Activated T-helper 9 cell treated with anti-CD3 and anti-CD28 coated beads, Interleukin-2, amount 50 U/mL, for 16 hours (primary cell): ENCODE measurements around the gene MPDZ.

ENCODE experiments used
- DNase-seq: peaks from one replicate; pipeline ENCODE4 v3.0.0-alpha.2; 2020; ENCODE audit warnings: low read depth

Gene MPDZ, protein sequence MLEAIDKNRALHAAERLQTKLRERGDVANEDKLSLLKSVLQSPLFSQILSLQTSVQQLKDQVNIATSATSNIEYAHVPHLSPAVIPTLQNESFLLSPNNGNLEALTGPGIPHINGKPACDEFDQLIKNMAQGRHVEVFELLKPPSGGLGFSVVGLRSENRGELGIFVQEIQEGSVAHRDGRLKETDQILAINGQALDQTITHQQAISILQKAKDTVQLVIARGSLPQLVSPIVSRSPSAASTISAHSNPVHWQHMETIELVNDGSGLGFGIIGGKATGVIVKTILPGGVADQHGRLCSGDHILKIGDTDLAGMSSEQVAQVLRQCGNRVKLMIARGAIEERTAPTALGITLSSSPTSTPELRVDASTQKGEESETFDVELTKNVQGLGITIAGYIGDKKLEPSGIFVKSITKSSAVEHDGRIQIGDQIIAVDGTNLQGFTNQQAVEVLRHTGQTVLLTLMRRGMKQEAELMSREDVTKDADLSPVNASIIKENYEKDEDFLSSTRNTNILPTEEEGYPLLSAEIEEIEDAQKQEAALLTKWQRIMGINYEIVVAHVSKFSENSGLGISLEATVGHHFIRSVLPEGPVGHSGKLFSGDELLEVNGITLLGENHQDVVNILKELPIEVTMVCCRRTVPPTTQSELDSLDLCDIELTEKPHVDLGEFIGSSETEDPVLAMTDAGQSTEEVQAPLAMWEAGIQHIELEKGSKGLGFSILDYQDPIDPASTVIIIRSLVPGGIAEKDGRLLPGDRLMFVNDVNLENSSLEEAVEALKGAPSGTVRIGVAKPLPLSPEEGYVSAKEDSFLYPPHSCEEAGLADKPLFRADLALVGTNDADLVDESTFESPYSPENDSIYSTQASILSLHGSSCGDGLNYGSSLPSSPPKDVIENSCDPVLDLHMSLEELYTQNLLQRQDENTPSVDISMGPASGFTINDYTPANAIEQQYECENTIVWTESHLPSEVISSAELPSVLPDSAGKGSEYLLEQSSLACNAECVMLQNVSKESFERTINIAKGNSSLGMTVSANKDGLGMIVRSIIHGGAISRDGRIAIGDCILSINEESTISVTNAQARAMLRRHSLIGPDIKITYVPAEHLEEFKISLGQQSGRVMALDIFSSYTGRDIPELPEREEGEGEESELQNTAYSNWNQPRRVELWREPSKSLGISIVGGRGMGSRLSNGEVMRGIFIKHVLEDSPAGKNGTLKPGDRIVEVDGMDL (N-terminal part only)

DNA sequence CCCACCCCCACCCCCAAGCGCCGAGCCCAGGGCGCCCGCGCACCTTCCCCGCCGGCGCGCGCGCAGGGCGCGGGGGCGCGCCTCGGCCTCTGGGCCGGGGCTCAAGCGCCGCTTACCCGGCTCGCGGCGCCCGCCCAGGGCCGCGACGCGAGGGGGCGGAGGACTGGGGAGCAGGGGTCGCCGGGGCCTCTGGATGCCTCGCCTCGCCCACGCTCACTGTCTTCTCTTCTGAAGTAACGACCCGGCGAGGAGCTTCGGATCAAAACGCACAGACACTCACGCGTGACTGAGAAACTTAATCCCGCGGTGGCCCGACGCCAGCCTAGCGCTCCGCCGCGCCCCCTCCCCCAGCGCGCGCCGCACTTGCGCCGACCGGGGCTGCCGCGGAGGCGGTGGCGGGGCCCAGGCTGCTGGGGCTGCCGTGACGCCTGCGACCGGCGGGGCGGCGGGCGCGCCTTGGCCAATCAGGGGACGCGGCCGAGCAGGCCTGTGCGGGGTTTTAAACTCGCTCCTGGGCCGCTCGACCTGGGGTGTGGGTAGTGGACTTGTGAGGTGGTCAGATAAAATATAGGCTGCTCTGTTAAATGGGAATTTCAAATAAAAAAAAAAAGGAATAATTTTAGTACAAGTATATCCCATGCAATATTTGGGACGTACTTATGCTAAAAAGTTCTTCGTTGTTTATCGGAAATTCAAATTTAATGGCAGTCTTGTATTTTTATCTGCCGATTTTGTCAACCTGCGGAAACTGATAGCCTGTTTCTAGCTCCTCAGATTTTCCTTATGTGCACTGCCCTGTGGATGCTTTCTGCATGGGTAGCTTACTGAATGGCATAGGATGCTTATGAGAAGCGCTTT, at the start of gene MPDZ:
Gene MPDZ, minus strand, starts transcription at position 409 of the 858 bp plus-strand sequence. CDS start 29,377 bp downstream, outside the sequence.
- no peak for DNase-seq

DNA sequence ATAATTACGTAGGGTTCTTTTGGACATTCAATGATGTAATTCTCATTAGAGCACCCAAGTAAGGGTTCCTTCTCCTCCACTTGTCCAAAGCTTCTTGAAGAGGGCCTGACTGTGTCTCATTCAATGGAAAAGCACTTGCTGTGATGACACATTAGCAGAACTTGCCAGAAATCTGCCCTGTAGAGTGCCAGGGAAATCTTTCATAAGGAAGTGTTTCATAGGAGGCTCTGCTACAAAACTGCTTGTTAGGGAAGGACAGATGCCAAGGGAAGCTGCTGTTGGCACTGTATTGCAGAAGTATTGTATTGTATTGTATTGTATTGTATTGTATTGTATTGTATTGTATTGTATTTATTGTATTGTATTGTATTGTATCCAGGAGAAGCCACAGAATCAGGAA, 45.5 kb upstream of the MPDZ start:
- DNase-seq = no peak

DNA sequence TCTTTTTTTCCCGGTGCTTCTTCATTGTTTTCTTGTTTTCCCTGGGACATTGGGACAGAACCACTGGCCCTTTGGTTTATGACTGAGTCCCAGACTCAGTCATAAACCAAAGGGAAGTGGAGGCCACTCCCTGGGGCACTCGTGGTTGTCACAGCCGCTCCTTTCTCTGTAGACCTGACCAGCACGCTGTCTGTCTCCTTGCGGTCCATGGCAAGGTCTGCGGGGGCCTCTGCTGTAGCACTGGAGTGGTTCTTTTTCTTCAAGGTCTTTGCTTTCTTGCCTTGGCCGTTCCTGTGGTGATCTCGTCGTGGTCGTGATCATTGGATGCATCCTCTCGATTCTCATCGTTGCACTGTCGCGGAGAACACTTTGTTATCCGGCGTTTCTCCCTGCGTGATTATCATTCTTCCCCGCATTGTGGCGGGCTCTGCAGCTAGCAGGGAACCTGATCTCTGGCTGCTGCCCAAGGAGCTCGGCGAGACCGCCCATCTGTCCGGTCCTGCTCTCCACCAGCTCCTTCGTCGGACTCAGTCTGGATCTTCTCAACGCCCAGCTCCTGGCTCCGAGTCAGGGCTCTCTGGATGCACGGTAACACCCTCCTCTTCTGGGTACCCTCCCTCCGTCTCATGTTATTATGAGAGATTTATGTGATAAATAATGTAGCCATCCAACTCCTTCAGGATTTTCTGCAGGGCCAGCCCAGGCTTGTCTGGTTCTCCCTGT, 43.5 kb upstream of the MPDZ start:
- DNase-seq = no peak

DNA sequence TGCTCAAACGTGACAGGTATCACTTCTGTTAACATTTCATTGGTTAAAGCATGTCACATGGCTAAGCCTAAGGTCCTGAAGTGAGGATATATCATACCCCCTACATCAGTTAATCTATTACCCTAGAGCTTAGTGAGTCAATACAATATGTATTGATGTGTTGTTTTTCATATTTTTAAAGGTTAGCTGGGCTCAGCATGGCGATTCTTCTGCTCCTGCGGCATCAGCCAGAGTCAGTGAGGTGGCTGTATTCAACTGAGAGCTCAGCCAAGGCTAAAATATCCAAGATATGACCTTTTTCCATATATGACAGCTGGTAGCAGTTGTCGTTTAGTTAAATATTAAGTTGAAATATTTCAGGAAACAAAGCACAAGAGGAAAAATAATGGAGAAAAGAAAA, 38.5 kb upstream of the MPDZ start:
- no peak for DNase-seq

DNA sequence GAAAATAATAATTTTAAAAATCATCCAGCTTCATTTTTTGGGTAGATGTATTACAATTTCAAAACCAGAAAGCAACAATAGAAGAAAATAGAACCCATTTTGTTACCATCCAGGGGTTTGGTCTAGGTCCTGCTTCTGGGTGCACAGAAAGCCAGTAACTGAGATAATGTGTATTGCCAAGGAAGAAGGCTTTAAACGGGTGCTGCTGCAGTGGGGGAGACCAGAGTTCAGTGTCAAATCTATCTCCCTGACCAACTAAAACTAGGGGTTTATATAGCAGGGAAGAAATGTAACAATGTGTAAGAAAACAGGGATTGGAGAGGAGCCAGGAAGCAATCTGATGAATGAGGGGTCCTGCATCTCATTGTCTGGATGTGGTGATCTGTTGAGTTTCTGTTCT, 17.5 kb upstream of the MPDZ start:
- no peak for DNase-seq

DNA sequence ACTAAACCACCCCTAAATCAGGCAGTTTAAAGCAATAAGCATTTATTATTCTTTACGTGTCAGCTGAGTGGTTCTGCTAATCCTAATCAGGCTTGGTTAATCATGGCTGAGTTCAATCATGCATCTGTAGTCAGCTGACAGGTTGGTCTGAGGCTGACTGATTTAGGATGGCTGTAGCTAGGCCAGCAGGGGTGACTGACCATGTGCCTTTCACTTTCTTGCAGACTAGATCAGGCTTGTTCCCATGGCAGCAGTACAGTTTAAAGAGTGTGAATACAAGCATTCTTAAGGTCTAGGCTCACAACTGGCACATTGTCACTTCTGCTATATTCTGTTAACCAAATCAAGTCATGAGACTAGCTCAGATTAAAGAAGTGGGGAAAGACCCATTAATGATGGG, 16.1 kb upstream of the MPDZ start:
- no peak for DNase-seq

DNA sequence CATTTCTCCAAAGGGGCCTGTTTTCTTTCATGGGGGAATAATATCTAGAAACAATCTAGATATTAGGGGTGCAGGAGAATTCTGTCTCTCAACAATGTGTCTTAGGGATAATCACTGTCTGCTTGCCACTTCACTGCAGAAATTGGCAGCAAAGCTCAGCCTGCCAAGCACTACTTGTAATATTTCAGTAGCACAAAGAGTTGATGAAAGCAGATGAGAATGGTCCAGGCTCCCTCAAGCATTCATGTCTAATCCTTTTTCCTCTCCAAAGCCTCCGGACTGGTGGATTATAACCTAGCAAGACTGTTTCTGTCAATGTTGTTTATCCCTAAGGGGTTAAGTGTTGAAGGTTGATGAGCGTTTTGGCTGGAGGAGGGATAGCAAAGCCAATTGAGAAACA, 13.3 kb upstream of the MPDZ start:
- no peak for DNase-seq

DNA sequence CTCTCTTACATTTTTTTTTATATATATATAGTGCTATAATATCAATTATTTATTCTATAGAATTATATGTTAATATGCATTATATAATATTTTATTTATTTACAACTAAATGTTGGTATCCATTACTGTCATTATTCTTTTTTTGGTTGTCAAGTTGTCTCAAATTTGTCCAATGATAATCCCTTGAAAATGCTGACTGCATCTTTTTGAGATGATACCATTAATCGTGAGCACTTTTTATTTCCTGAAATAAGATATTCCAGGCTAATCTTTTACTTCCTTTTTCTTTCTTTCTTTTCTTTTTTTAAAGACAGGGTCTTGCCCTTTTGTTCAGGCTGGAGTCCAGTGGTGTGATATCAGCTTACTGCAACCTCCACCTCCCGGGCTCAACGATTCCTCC, 12.7 kb upstream of the MPDZ start:
- no peak for DNase-seq

DNA sequence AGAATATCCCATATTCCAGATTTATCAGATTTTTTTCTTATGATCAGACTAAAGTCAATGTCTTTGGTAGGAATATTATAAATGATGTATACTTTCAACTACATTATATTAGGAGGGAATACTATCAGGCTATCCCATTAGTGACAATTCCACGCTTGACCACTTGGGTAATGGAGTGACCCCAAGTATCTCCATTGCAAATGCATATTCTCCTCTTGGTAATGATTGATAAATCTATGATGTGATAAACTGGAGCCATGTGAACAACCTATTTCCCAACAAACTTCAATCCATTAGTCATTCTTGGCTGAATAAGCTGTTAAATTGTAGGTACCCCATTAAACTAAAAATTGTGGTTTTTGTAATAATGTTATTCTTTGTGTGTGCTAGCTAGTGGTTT, 12.2 kb upstream of the MPDZ start:
- no peak for DNase-seq

DNA sequence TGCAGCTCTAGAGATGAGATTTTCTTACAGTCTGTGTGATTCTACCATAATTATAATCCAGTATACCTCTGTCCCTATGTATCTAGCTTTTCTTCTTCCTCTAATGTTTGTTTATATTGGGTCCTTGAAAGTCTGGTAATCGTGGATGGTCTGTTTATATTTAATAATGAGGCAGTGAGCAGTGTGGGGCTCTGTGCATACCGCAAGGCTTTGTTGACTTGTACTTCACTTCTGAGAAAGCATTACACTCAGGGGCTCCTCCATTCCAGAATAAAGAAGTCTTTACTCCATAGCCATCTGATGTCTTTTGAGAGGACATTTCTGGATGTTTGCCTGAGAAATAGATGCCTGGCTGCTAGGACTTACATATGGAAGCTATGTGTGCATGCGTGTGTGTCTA, 4.5 kb upstream of the MPDZ start:
- DNase-seq = no peak

DNA sequence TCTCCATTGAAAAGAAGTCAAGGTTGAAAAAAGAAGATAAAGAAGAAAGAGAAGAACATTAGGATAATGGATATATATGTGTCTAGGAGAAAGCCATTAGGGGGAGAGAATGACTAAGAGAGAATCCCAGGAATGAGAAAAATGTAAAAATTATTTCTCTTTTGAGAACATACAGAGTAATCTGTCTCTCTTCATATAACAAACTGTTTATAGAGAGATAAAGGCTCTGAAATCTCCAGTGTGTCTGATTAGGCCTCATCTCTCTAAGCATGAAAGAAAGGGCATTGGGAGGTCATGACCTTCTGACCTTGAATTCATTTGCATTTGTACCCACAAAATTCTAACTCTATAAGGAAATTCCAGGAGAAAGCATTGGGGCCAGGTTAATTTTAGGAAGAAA, 3.5 kb upstream of the MPDZ start:
- DNase-seq = no peak

DNA sequence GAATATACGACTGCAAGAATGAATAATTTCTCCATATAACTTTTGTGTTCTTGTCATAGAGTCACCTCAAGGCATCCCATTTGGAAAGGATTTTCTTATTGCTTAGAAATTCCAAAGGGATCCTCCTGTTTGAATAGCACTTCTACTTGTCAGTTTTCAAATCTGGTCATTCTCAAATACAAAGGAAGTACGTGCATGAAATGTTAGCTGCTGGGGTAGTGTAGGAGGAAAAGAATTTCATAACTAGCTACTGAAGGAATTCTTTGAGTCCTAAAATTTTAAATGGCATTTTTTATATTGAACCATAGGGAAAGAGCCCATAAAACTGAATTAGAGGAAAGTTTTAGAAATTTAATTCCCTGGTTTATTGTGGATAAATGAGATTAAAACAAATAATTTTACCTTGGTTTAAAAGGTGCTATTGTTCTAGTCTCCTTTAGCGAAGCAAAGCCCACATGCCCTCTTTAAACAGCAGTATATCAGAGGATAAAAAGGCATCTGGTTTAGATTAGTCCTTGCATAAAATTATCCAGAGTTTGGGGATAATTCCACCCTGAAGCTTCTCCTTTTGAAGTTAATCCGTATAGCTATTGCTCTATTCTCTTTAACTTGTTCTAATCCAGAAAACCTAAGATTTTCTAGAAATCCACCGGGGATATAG, 2.0 kb upstream of the MPDZ start:
- DNase-seq = no peak

DNA sequence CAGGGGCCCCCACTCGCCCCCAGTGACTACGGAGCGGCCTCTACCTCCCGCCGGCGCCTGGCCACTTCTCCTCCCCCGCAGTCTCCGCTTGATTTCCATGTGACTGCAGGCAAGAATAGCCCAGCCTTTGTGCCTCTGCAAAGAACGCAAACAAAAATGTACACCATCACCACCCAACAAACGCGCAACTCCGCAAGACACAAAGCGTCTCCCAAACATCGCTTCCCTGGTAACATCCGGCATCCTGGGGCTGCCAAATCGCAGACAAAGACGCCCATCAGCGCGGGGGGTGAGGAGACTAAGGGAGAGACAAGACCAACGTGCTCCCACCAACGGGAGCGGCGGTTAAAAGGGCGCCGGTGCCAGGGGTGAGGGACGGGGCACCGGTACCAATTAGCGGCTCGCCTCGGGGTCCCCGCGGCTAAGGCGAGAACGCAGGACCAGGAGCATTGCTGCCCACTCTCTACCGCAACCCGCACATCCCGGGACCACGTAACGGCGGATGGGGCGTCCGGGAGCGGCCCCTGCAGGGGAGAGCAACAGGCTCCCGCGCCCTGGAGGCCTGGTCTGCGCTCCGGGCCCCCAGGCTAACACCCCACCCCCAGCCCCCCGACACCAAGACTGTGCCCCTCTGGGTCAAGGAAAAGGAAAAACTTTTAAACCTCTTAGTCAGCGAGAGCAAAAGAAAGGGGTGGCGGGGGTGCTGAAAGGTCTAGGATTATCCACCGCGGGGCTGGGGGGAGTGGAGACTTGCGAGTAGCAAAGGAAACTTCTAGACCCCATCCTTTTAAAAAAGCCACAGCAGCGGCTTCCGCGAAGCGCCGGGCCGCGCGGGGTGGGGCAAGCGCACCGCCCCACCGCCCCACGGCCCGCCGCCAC, 885 bp downstream of the MPDZ start:
- DNase-seq = no peak

DNA sequence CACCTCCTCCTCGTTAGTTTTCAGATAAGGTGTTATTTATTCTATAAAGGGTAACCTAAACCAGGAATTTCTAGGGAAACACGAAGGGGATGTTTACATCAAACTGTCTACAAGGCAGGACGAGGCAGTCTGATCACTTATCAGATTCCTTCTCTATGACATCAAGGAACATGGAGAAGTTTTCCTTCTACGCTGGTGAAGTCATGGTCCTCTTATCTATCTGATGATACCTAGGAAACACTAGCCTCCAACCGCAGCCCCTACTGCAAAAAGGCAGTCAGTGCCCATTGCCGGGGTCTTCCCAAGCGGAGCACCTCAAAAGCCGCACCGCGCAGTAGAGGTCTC, 1.5 kb downstream of the MPDZ start:
- no peak for DNase-seq

DNA sequence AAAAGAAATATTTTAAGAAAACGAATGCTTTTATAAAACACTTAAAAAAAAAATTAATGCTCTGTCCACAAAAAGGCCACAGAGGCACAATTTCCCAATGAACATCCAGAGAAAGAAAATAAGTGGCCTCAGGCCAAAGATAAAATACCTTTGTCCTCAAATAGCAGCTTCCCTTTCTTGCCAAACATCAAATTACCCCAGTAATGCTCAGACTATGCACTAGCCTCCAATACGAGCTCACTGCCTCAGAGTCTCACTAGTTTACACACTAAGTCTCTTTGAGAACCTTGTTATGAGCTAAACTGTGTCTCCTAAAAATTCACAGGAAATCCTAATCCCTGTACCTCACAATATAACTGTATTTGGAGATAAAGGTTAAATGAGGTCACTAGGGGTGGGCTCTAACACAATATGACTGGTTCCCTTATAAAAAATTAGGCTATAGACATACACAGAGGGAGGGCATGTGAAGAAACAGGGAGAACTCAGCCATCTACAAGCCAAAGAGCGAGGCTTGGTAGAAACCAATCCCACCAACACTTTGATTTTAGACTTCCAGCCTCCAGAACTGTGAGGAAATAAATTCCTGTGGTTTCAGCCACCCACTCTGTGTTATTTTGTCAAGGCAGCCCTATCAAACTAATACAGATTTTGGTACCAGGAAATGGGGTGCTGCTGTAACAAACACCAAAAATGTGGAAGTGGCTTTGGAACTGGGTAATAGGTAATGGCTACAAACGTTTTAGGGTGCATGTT, 4.4 kb downstream of the MPDZ start:
- no peak for DNase-seq

DNA sequence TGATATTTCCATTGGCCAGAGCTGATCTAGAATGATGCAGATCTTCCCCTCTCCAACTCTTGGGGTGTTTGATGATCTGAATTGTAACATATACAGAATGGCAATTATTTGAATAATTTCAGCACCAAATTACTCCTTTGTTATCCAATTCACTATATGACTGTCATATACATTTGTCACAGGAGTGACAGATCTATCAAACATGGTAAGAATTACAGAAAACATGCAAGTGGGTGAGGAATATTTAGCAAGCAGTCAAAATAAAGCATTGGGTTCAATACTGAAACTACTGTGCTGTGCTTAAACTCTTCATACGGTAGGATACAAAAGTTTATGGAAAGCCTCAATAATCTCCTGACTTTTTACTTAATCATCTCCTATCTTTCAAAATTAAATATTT, 8.8 kb downstream of the MPDZ start:
- DNase-seq = no peak

DNA sequence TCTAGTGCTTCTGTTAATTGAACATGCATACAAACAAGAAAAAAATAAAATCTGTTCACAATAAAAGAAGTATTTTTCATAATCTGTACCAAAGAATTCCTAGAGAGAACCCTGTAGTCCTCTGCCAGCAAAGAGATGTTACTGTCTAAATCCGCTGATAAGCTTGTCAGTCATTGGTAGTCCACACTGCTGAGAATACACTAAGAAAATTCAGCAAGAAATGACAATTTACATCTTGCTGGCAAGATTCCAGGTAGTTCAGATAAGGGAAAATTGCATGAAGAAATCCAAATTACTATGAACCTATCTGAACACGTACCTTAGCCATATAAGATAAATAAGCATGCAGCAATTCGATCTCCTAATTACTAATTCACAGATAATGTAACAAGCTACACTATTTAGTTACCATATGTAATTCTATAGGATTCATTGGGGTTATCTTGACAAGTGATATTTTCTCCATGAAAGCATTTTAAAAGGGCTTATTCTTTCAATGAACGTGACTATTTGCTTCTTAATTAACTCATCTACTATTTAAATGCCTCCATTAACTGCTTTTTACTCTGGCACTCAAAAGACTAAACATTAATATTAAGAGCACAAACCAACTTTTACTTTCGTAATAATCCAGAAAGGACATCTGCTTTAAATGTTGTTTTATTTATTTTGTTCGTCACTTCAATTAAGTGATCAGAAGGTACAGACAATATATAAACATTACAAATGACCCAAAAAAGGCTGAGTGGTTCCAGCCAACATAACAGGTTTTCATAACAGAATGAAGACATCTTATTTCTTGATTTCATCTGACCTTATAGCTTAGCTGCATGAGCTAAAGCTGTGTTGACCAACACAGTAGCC, 9.7 kb downstream of the MPDZ start:
- no peak for DNase-seq

DNA sequence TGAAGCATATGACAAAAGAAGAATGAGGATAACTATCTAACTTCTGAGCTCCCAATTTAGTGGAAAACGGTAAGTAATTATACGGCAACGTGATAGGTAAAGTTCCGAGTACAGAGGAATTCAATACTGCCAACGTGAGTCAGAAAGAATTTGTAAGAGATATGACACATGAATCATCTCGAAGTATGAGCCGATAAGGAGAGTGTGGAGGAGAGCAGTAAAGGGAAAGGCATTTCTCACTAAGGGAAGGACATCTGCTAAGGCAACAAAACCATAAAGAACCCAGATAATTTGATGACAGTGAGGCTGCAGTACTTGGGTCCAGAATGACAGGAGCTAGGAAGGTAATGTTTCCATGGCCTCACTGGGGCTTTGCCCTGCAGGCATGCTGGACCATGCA, 11.0 kb downstream of the MPDZ start:
- DNase-seq = no peak
